IPS DF 6.9 (cell line): Measurements from ENCODE around the gene ANTKMT.
A peak's percentile ranks its signal among the peaks of the same experiment; 100 is the strongest.
"Not testable (repeated sequence)": the region's sequence is repeated elsewhere in the genome, so short reads cannot be mapped to it uniquely, and the experiment has no call there.

Experiments
- DNase-seq: peaks from one replicate; pipeline ENCODE4 v3.0.0-alpha.2; 2013; ENCODE audit warnings: low read depth, low spot score
- H3K27ac ChIP-seq: one replicate; pipeline ENCODE4 v1.5.1; 2013; ENCODE audit warnings: low read length, control low read depth
- H3K27me3 ChIP-seq: 2 replicates; pipeline ENCODE4 v1.6.1; 2013; ENCODE audit warnings: mild to moderate bottlenecking, low read length; ENCODE audit not compliant: control insufficient read depth, insufficient read depth
- H3K36me3 ChIP-seq: 2 replicates; pipeline ENCODE4 v1.6.1; 2013; ENCODE audit warnings: low read length; ENCODE audit not compliant: control insufficient read depth, insufficient read depth
- H3K4me1 ChIP-seq: 2 replicates; pipeline ENCODE4 v1.6.1; 2013; ENCODE audit warnings: low read length; ENCODE audit not compliant: control insufficient read depth, insufficient read depth
- H3K4me3 ChIP-seq: 2 replicates; pipeline ENCODE4 v1.5.1; 2013; ENCODE audit warnings: mild to moderate bottlenecking, low read length
- H3K9me3 ChIP-seq: 2 replicates; pipeline ENCODE4 v1.6.1; 2013; ENCODE audit warnings: low read length, inconsistent platforms; ENCODE audit not compliant: control insufficient read depth, insufficient read depth
- WGBS: extraction: QIAGEN DNeasy Blood & Tissue Kit; methylation state at CpG from one replicate; pipeline ENCODE4 v1.1.7; 2013; ENCODE audit warnings: mixed read lengths, missing lambda C conversion rate; ENCODE audit not compliant: insufficient read length, insufficient coverage; 5-methylcytosine and 5-hydroxymethylcytosine counted together

The ANTKMT gene

GRCh38 chr16:710500-711075 is 10.4 kb upstream of the ANTKMT start:
- DNase-seq: no peak
- Histone ChIP-seq H3K36me3 (no peaks in the 10 kb centered on the region; the same call in 1 of the 2 replicates), H3K27me3 (peaks cover 19% of the 10 kb centered on the region), H3K27ac (no peak overlapping the region), H3K4me1 (peaks cover 6% of the 10 kb centered on the region; the same call in 1 of the 2 replicates), H3K4me3 (no peak overlapping the region), H3K9me3 (no peaks in the 10 kb centered on the region)
- WGBS: no CpG with 5 or more reads among the region's 21 CpGs

GRCh38 chr16:711084-711483 is 9.9 kb upstream of the ANTKMT start:
- Histone ChIP-seq H3K27ac (no peak overlapping the region), H3K4me3 (no peak overlapping the region), H3K4me1 (peaks cover 10% of the 10 kb centered on the region), H3K9me3 (no peaks in the 10 kb centered on the region), H3K36me3 (no peaks in the 10 kb centered on the region; the same call in 1 of the 2 replicates), H3K27me3 (peaks cover 21% of the 10 kb centered on the region)
- no CpG with 5 or more reads among the region's 12 CpGs for WGBS
- DNase-seq: no peak

- Histone ChIP-seq H3K9me3 (no peaks in the 10 kb centered on the region), H3K27me3 (peaks cover 19% of the 10 kb centered on the region), H3K36me3 (no peaks in the 10 kb centered on the region; the same call in 1 of the 2 replicates), H3K27ac (no peak overlapping the region), H3K4me3 (no peak overlapping the region), H3K4me1 (peaks cover 11% of the 10 kb centered on the region)
- no CpG with 5 or more reads among the region's 25 CpGs for WGBS
- no peak for DNase-seq
Measured at GRCh38 chr16:711548-712320, 9.2 kb upstream of the ANTKMT start.

- no CpG with 5 or more reads among the region's 13 CpGs for WGBS
- H3K27ac ChIP-seq, H3K4me1 ChIP-seq, H3K9me3 ChIP-seq, H3K4me3 ChIP-seq, H3K36me3 ChIP-seq, DNase-seq: not testable (repeated sequence)
- H3K27me3 ChIP-seq: peaks cover 11% of the 10 kb centered on the region; the same call in 1 of the 2 replicates
Measured at GRCh38 chr16:712740-713250, 8.2 kb upstream of the ANTKMT start.

- Histone ChIP-seq H3K27me3 (peaks cover 2% of the 10 kb centered on the region; the same call in 1 of the 2 replicates), H3K4me1 (peaks cover 10% of the 10 kb centered on the region), H3K27ac (no peak overlapping the region), H3K9me3 (no peaks in the 10 kb centered on the region), H3K36me3 (no peaks in the 10 kb centered on the region; the same call in 1 of the 2 replicates), H3K4me3 (no peak overlapping the region)
- DNase-seq: no peak
- no CpG with 5 or more reads among the region's 11 CpGs for WGBS
Measured at GRCh38 chr16:714079-714478, 6.9 kb upstream of the ANTKMT start.

- H3K36me3 ChIP-seq: no peaks in the 10 kb centered on the region; the same call in 1 of the 2 replicates
- H3K27me3 ChIP-seq: peaks cover 2% of the 10 kb centered on the region; the same call in 1 of the 2 replicates
- peak within 1 kb of the TSS; percentile 46 for H3K4me3 ChIP-seq
- no CpG with 5 or more reads among the region's 108 CpGs for WGBS
- DNase-seq: no peak
- H3K27ac ChIP-seq: no peak within 1 kb of the TSS
- no peaks in the 10 kb centered on the region for H3K9me3 ChIP-seq
- peaks cover 9% of the 10 kb centered on the region for H3K4me1 ChIP-seq
Measured at GRCh38 chr16:714558-715476, 6.1 kb upstream of the ANTKMT start, which contains the start of gene METRN. Gene METRN, plus strand, starts transcription at chr16:715118. Its CDS starts 172 bp downstream, at chr16:715290.

GRCh38 chr16:715477-716199 is 5.3 kb upstream of the ANTKMT start:
- Histone ChIP-seq H3K27me3 (peaks cover 2% of the 10 kb centered on the region; the same call in 1 of the 2 replicates), H3K9me3 (no peaks in the 10 kb centered on the region), H3K4me1 (peaks cover 11% of the 10 kb centered on the region), H3K36me3 (no peaks in the 10 kb centered on the region; the same call in 1 of the 2 replicates), H3K27ac (no peak overlapping the region), H3K4me3 (peak overlapping the region; percentile 46)
- no peak for DNase-seq
- no CpG with 5 or more reads among the region's 74 CpGs for WGBS

GRCh38 chr16:716200-716568 is 4.8 kb upstream of the ANTKMT start:
- peaks cover 11% of the 10 kb centered on the region for H3K4me1 ChIP-seq
- H3K4me3 ChIP-seq: no peak overlapping the region
- H3K27ac ChIP-seq: no peak overlapping the region

GRCh38 chr16:716768-717325 is 4.1 kb upstream of the ANTKMT start:
- H3K4me1 ChIP-seq: peaks cover 11% of the 10 kb centered on the region
- H3K27ac ChIP-seq: no peak overlapping the region
- H3K36me3 ChIP-seq: no peaks in the 10 kb centered on the region; the same call in 1 of the 2 replicates
- no peak overlapping the region for H3K4me3 ChIP-seq
- no CpG with 5 or more reads among the region's 29 CpGs for WGBS
- DNase-seq: no peak
- H3K27me3 ChIP-seq: peaks cover 2% of the 10 kb centered on the region; the same call in 1 of the 2 replicates
- no peaks in the 10 kb centered on the region for H3K9me3 ChIP-seq

More at GRCh38 chr16:716200-716568, 4.8 kb upstream of the ANTKMT start:
- DNase-seq: no peak
- H3K27me3 ChIP-seq: peaks cover 2% of the 10 kb centered on the region; the same call in 1 of the 2 replicates
- no peaks in the 10 kb centered on the region; the same call in 1 of the 2 replicates for H3K36me3 ChIP-seq
- H3K9me3 ChIP-seq: no peaks in the 10 kb centered on the region
- no CpG with 5 or more reads among the region's 12 CpGs for WGBS
